DOHH2 (cell line): Measurements from ENCODE around the gene LRIG3.

Experiments used
- H3F3A ChIP-seq: fragments of 200-600 bp; sonication (generic), shearing (Covaris generic); 2 replicates; pipeline ENCODE4 v1.6.0; 2016; ENCODE audit warnings: antibody characterized with exemption, mild to moderate bottlenecking; ENCODE audit not compliant: control insufficient read depth, insufficient read depth
- H3K27ac ChIP-seq: fragments of 200-600 bp; sonication (generic); 2 replicates; pipeline ENCODE4 v1.5.1; 2014; ENCODE audit warnings: low read depth, mild to moderate bottlenecking, low read length, moderate library complexity
- H3K27me3 ChIP-seq: fragments of 200-600 bp; sonication (generic); 2 replicates; pipeline ENCODE4 v1.6.1; 2014; ENCODE audit warnings: mild to moderate bottlenecking, low read length, mixed read lengths; ENCODE audit not compliant: control insufficient read depth
- H3K36me3 ChIP-seq: fragments of 200-600 bp; sonication (generic); 2 replicates; pipeline ENCODE4 v1.6.1; 2014; ENCODE audit warnings: mild to moderate bottlenecking, low read length, moderate library complexity, mixed read lengths; ENCODE audit not compliant: control insufficient read depth
- H3K4me1 ChIP-seq: fragments of 200-600 bp; sonication (generic); 2 replicates; pipeline ENCODE4 v1.6.1; 2014; ENCODE audit warnings: mild to moderate bottlenecking, low read length, mixed read lengths; ENCODE audit not compliant: control insufficient read depth
- H3K4me2 ChIP-seq: fragments of 200-600 bp; sonication (generic); 2 replicates; pipeline ENCODE4 v1.6.0; 2014; ENCODE audit warnings: mild to moderate bottlenecking, low read length, moderate library complexity
- H3K4me3 ChIP-seq: fragments of 200-600 bp; sonication (generic); 2 replicates; pipeline ENCODE4 v1.5.1; 2014; ENCODE audit warnings: mild to moderate bottlenecking, low read length, mixed read lengths
- H3K79me2 ChIP-seq: fragments of 200-600 bp; sonication (generic); 2 replicates; pipeline ENCODE4 v1.6.1; 2014; ENCODE audit warnings: mild to moderate bottlenecking, low read length, mixed read lengths; ENCODE audit not compliant: control insufficient read depth
- H3K9me2 ChIP-seq: fragments of 200-600 bp; sonication (generic); replicated peaks from 2 replicates; pipeline ENCODE4 v1.6.1; 2014; ENCODE audit warnings: mild to moderate bottlenecking, low read length, mixed read lengths; ENCODE audit not compliant: control insufficient read depth
- H3K9me3 ChIP-seq: fragments of 200-600 bp; sonication (generic); 2 replicates; pipeline ENCODE4 v1.6.1; 2014; ENCODE audit warnings: antibody characterized with exemption, low read length, mixed read lengths; ENCODE audit not compliant: control insufficient read depth, insufficient read depth
- H4K20me1 ChIP-seq: fragments of 200-600 bp; sonication (generic); 2 replicates; pipeline ENCODE4 v1.6.0; 2014; ENCODE audit warnings: low read depth, mild to moderate bottlenecking, antibody characterized with exemption, low read length, moderate library complexity; ENCODE audit not compliant: control insufficient read depth, insufficient read depth
- EZH2phosphoT487 ChIP-seq: fragments of 200-600 bp; sonication (generic); IDR thresholded peaks from 2 replicates; pipeline ENCODE4 v1.6.1; 2017; ENCODE audit warnings: borderline replicate concordance, mild to moderate bottlenecking, antibody characterized with exemption, low read length, moderate library complexity, mixed read lengths
- TF ChIP-seq, protein P1 (sequence below): fragments of 200-600 bp; sonication (generic); IDR thresholded peaks from one replicate; pipeline ENCODE4 v1.5.1; 2014; ENCODE audit warnings: antibody characterized with exemption, mild to moderate bottlenecking, low read depth, low read length; ENCODE audit not compliant: poor library complexity, severe bottlenecking

Gene LRIG3

DNA sequence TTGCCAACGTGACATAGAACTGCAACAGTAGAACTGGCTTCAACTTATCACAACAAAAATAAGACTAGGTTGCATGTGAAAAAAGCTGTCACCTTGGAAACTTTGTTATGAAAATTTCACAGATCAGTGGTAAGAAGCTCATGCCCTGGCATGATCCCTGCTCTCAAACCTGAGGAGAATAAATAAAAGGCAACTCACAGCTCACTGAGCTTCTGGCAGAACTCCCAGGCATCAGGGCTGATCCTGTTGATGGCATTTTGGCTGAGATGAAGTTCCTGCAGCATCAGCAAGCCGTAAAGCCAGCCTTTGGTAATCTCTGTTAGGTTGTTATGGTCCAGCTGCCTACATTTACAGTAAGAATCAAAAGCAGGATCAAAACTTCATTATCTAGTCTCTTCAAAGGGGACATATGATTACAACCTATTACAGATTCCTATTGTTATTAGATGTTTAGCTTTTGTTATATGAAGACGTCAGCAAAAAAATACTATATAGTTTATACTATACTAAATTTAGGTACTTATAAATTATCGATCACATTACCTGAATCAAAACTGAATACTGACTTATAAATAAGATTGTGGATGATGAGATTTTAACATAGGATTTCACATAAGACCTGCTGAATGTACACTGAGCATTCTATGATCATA is 32.0 kb downstream of the LRIG3 start:
- Histone ChIP-seq H3K9me3 (no peaks in the 10 kb centered on the region), H4K20me1 (no peaks in the 10 kb centered on the region), H3K27me3 (no peaks in the 10 kb centered on the region), H3K4me2 (no peak overlapping the region), H3K27ac (no peak overlapping the region), H3K9me2 (no peaks in the 10 kb centered on the region), H3K79me2 (no peaks in the 10 kb centered on the region), H3K4me1 (no peaks in the 10 kb centered on the region), H3K36me3 (no peaks in the 10 kb centered on the region), H3F3A (no peaks in the 10 kb centered on the region), H3K4me3 (no peak overlapping the region)
- TF ChIP-seq, protein P1, sequence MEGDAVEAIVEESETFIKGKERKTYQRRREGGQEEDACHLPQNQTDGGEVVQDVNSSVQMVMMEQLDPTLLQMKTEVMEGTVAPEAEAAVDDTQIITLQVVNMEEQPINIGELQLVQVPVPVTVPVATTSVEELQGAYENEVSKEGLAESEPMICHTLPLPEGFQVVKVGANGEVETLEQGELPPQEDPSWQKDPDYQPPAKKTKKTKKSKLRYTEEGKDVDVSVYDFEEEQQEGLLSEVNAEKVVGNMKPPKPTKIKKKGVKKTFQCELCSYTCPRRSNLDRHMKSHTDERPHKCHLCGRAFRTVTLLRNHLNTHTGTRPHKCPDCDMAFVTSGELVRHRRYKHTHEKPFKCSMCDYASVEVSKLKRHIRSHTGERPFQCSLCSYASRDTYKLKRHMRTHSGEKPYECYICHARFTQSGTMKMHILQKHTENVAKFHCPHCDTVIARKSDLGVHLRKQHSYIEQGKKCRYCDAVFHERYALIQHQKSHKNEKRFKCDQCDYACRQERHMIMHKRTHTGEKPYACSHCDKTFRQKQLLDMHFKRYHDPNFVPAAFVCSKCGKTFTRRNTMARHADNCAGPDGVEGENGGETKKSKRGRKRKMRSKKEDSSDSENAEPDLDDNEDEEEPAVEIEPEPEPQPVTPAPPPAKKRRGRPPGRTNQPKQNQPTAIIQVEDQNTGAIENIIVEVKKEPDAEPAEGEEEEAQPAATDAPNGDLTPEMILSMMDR: no peak
- no peak for TF ChIP-seq EZH2phosphoT487

DNA sequence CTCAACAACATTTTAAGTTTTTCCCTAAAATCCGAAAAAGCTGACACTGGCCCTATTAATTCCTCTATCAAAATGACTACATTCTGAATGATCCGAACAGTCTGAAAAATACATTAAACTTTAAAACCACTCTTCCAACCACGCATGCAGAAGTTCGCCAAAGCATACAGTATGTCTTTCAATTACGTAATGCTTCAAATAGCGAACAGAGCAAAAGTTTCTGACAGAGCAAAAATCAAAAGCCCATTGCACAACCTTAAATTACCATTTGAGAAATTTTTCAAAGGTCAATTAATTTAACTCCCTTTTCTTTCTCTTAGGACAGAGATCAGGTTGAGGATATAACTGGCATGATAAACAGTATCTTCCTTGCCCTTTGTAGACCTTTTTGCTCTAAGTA is 33.2 kb downstream of the LRIG3 start:
- Histone ChIP-seq H3K27me3 (no peaks in the 10 kb centered on the region), H3K79me2 (no peaks in the 10 kb centered on the region), H3K4me2 (no peak overlapping the region), H3K9me3 (no peaks in the 10 kb centered on the region), H4K20me1 (no peaks in the 10 kb centered on the region), H3F3A (no peaks in the 10 kb centered on the region), H3K36me3 (no peaks in the 10 kb centered on the region), H3K4me1 (no peaks in the 10 kb centered on the region), H3K9me2 (no peaks in the 10 kb centered on the region), H3K4me3 (no peak overlapping the region), H3K27ac (no peak overlapping the region)
- TF ChIP-seq EZH2phosphoT487: no peak
- TF ChIP-seq, protein P1: no peak

DNA sequence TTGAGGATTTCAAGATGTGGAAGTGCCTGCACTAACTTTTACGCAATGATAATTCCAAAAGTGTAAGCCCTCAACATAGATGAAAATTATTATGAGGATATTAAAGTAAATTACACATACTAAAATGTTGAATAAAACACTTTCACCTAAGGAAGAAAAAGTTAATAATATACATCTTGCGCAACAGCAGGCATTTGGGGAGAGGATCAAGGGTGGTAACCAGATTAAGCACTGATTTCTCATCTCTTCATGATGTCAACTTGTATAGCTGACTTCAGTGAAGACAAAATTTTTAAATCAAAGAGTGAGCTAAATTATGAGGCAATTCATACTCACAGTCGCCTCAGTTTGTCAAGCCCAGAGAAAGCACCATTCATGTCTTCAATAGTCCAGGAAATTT is 33.8 kb downstream of the LRIG3 start:
- Histone ChIP-seq H3K4me3 (no peak overlapping the region), H3K4me1 (no peaks in the 10 kb centered on the region), H4K20me1 (no peaks in the 10 kb centered on the region), H3K9me3 (no peaks in the 10 kb centered on the region), H3K4me2 (no peak overlapping the region), H3K79me2 (no peaks in the 10 kb centered on the region), H3K9me2 (no peaks in the 10 kb centered on the region), H3F3A (no peaks in the 10 kb centered on the region), H3K27me3 (no peaks in the 10 kb centered on the region), H3K27ac (no peak overlapping the region), H3K36me3 (no peaks in the 10 kb centered on the region)
- TF ChIP-seq EZH2phosphoT487: no peak
- TF ChIP-seq, protein P1: no peak
